ENCODE results near the gene RABEP1.
"Not testable (repeated sequence)": the region's sequence is repeated elsewhere in the genome, so short reads cannot be mapped to it uniquely, and the experiment has no call there.

RABEP1 gene

DNA sequence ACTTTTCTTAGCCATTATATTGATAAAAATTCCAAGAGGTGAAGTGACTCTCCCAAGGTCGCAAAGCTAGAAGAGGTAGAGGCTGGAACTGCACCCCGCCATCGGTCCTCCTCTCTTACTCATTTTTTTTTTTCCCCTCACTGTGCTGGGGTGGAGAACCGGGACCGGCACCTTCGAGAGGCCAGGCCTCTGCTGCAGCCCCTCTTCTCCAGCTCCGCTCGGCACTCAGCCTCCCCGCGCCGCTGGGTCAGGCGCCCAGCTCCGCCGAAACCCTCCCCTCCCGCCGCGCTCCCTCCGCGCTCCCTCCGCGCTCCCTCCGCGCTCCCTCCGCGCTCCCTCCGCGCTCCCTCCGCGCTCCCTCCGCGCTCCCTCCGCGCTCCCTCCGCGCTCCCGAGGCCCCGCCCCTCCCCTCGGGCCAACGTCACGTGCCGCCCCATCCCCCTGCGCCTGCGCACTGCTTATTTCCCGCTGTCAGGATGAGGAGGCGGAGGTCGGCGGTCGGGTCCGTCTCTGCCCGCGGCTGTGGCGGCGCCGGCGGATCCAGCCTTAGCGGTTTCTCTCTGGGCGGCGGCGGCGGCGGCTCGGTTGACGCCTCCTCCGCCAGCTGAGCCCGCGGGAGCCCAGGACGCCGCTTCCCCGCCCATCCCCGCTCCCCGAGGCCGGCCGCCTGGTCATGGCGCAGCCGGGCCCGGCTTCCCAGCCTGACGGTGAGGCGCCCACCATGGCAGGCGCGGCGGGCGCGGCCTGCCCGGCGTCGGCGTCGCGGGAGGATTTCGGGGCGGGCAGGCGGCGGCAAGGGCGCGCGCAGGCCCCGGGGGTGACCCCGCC, at the start of gene RABEP1:
TSS of gene RABEP1 (plus strand) at position 471 of the 828 bp plus-strand sequence. CDS start at position 674, 203 bp downstream.
- no peak for TF ChIP-seq Cebpa-rat (IDR thresholded peaks at IDR 0.05)
- H3K9me3 ChIP-seq (replicated peaks in 1 of 11), result no peaks in the 10 kb centered on the region
- H3K4me2 ChIP-seq, result peak within 1 kb of the TSS; percentile 79 to 96 (median 90)
- peaks cover 22 to 36% (median 29%) of the 10 kb centered on the region in 10 experiments for H3K4me1 ChIP-seq
- peaks cover 32 to 45% (median 44%) of the 10 kb centered on the region in 11 experiments; a peak in 21 of 22 replicates for H4K20me1 ChIP-seq
- H3K27me3 ChIP-seq, result no peaks in the 10 kb centered on the region
- H3K9ac ChIP-seq, result peak within 1 kb of the TSS; percentile 88 to 98 (median 95)
- H3K36me3 ChIP-seq, result peaks cover 0 to 30% (median 20%) of the 10 kb centered on the region in 11 experiments; a peak in 16 of 22 replicates
- peak within 1 kb of the TSS; percentile 73 to 96 (median 89) for H3K4me3 ChIP-seq
- H3K27ac ChIP-seq, result peak within 1 kb of the TSS; percentile 87 to 97 (median 93)

DNA sequence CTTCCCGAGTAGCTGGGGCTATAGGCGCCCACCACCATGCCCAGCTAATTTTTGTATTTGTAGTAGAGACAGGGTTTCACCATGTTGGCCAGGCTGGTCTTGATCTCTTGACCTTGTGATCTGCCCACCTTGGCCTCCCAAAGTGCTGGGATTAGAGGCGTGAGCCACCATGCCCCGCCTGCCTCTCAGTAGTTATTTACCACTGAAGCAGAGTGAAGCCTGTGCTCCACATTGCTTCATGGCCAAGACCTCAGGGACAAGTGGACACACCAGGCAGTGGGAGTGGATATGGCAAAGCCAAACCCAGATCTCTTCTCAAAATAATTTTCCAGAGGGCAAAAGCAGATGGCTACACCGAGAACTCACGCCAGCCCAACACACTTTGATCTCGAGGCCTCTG, 48.6 kb upstream of the RABEP1 start:
- Histone ChIP-seq H3K9ac (peak overlapping the region in 2 of 11 experiments; percentile 23 to 60; a peak in 1 of 22 replicates), H3K4me2 (peak overlapping the region in 7 of 11 experiments; percentile 63 to 93 (median 90); a peak in 12 of 22 replicates), H3K27ac (peak overlapping the region in 5 of 11 experiments; percentile 54 to 82 (median 67); a peak in 10 of 22 replicates), H3K4me1 (peaks cover 31 to 97% (median 67%) of the 10 kb centered on the region in 10 experiments), H3K4me3 (peak overlapping the region in 4 of 10 experiments; percentile 7 to 53 (median 40); a peak in 5 of 20 replicates)
- H3K9me3 ChIP-seq (replicated peaks in 1 of 11); H3K36me3 ChIP-seq; H3K27me3 ChIP-seq; H4K20me1 ChIP-seq: not testable (repeated sequence)

DNA sequence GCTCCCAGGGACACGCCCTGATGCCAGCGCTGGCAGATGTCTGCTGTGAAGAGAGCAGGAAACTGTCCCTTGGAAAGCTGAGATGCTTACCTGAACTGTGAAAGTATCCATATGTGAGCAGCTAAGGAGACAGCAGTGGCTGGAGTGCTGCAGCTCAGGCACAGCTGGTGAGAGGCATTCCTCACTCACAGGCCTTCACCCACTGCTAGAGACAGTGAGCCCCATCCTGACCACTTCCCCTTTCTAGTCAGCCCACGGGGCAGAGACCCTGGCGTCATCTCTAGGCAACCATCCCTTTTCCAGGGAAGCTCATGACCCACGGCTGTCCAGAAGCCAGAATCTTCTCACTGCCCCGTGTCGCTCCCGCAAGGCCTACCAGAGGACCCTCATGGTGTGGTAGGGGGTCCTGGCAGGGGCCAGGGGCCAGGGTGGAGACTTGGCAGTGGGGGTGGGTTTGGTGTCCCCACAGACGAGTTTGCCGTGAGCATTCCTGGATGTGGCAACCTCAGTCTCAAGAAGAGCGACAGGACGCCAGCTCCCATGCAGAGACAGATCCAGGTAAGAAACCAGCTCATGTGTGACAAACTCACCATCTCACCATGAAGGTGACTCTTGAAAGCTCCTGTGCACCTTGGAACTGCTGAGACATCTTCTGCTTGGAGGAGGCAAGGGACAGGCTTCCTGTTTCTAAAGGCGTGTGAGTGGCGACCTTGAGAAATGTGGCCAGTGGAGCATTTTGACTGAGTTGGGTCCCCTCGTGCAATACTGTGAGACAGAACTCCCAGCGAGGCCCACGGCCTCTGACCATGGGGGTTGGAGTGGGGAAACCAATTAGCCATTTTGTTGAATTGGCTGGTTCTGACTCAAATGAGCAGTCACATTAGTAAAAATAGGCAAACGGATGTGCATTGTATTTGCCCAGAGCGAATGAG, 47.2 kb upstream of the RABEP1 start, which contains the start of gene SCIMP:
TSS of gene SCIMP (minus strand) at position 216 of the 932 bp plus-strand sequence. CDS start at position 111, 105 bp downstream.
- Histone ChIP-seq H3K4me2 (peak within 1 kb of the TSS; percentile 30 to 93 (median 69); a peak in 21 of 22 replicates), H3K27ac (peak within 1 kb of the TSS in 8 of 11 experiments; percentile 28 to 82 (median 57); a peak in 14 of 22 replicates), H3K4me1 (peaks cover 33 to 83% (median 60%) of the 10 kb centered on the region in 10 experiments), H3K9ac (peak within 1 kb of the TSS in 7 of 11 experiments; percentile 6 to 62 (median 47); a peak in 10 of 22 replicates), H4K20me1 (no peaks in the 10 kb centered on the region; a peak in 1 of 22 replicates), H3K4me3 (peak within 1 kb of the TSS in 5 of 10 experiments; percentile 35 to 59 (median 47); a peak in 10 of 20 replicates), H3K27me3 (no peaks in the 10 kb centered on the region), H3K9me3 (replicated peaks in 1 of 11) (peaks cover 0 to 9% (median 0%) of the 10 kb centered on the region in 11 experiments; a peak in 3 of 22 replicates), H3K36me3 (no peaks in the 10 kb centered on the region; a peak in 1 of 22 replicates)
- no peak for TF ChIP-seq Cebpa-rat (IDR thresholded peaks at IDR 0.05)

- no peak for TF ChIP-seq Cebpa-rat (IDR thresholded peaks at IDR 0.05)
- Histone ChIP-seq H3K27me3 (no peaks in the 10 kb centered on the region), H4K20me1 (no peaks in the 10 kb centered on the region; a peak in 1 of 22 replicates), H3K4me2 (peak overlapping the region; percentile 10 to 65 (median 45)), H3K27ac (peak overlapping the region in 2 of 11 experiments; percentile 12 to 15; a peak in 4 of 22 replicates), H3K4me3 (no peak overlapping the region), H3K4me1 (peaks cover 37 to 64% (median 56%) of the 10 kb centered on the region in 10 experiments), H3K9me3 (replicated peaks in 1 of 11) (peaks cover 0 to 9% (median 0%) of the 10 kb centered on the region in 11 experiments; a peak in 2 of 22 replicates), H3K36me3 (no peaks in the 10 kb centered on the region), H3K9ac (no peak overlapping the region)
Observed at GRCh38 chr17:5236938-5237540, 45.0 kb upstream of the RABEP1 start.

GRCh38 chr17:5237541-5238016, 44.5 kb upstream of the RABEP1 start:
- no peak for TF ChIP-seq Cebpa-rat (IDR thresholded peaks at IDR 0.05)
- Histone ChIP-seq H3K9ac (no peak overlapping the region), H4K20me1 (no peaks in the 10 kb centered on the region; a peak in 1 of 22 replicates), H3K4me1 (peaks cover 43 to 64% (median 54%) of the 10 kb centered on the region in 10 experiments), H3K27me3 (no peaks in the 10 kb centered on the region), H3K36me3 (no peaks in the 10 kb centered on the region), H3K9me3 (replicated peaks in 1 of 11) (peaks cover 0 to 9% (median 0%) of the 10 kb centered on the region in 11 experiments; a peak in 2 of 22 replicates), H3K4me3 (no peak overlapping the region), H3K27ac (peak overlapping the region in 1 of 11 experiments; percentile 12; a peak in 2 of 22 replicates), H3K4me2 (peak overlapping the region; percentile 10 to 65 (median 45))

- peak overlapping the region in 3 of 11 experiments; percentile 10 to 26 (median 18); a peak in 1 of 22 replicates for H3K4me2 ChIP-seq
- TF ChIP-seq Cebpa-rat (IDR thresholded peaks at IDR 0.05), result no peak
Observed at GRCh38 chr17:5238333-5238732, 43.8 kb upstream of the RABEP1 start.

GRCh38 chr17:5239769-5240168, 42.3 kb upstream of the RABEP1 start:
- not testable (repeated sequence) for H3K27me3 ChIP-seq
- H3K4me1 ChIP-seq, result peaks cover 29 to 51% (median 44%) of the 10 kb centered on the region in 10 experiments

More at GRCh38 chr17:5238333-5238732, 43.8 kb upstream of the RABEP1 start:
- Histone ChIP-seq H3K36me3 (no peaks in the 10 kb centered on the region), H3K27me3 (no peaks in the 10 kb centered on the region), H3K4me1 (peaks cover 44 to 65% (median 54%) of the 10 kb centered on the region in 10 experiments), H3K4me3 (no peak overlapping the region), H3K9ac (no peak overlapping the region), H3K9me3 (replicated peaks in 1 of 11) (peaks cover 0 to 9% (median 0%) of the 10 kb centered on the region in 11 experiments; a peak in 2 of 22 replicates), H3K27ac (no peak overlapping the region), H4K20me1 (no peaks in the 10 kb centered on the region)

More at GRCh38 chr17:5239769-5240168, 42.3 kb upstream of the RABEP1 start:
- not testable (repeated sequence) for H3K36me3 ChIP-seq; H3K4me2 ChIP-seq; H3K27ac ChIP-seq; H3K9ac ChIP-seq; H4K20me1 ChIP-seq; H3K9me3 ChIP-seq (replicated peaks in 1 of 11); H3K4me3 ChIP-seq

All from BLaER1 treated with 17β-estradiol and CSF1 and Interleukin-3, amounts not matched to agents 10 nM and 100 nM (cell line).